K562 (cell line): ENCODE measurements around the gene PIK3R2. TPM values are rescaled to one million over a fixed set of nuclear protein-coding genes. Genes with fewer than 3 reads are reported as not detected.

Experiments
- BHLHE40 ChIP-seq: IDR thresholded peaks from 2 replicates; pipeline ENCODE4 v1.6.1; 2011; ENCODE audit warnings: low read length, improper control_type of control experiment
- DEAF1 ChIP-seq: fragments of 450-650 bp; formaldehyde crosslinking; IDR thresholded peaks from 2 replicates; pipeline ENCODE4 v1.4.0; 2020; ENCODE audit warnings: mild to moderate bottlenecking, moderate library complexity
- NCOA1 ChIP-seq: fragments of 450-650 bp; IDR thresholded peaks from 2 replicates; pipeline ENCODE4 v1.6.1; 2016; ENCODE audit warnings: low read depth
- NFIC ChIP-seq: fragments of 450-650 bp; IDR thresholded peaks from 2 replicates; pipeline ENCODE4 v1.6.1; 2017; ENCODE audit warnings: mild to moderate bottlenecking, inconsistent platforms
- RAD21 ChIP-seq, 2 experiments: fragments of 250-450 bp in 1 of 2; fragments of 450-650 bp in 1 of 2; sonication (Bioruptor Pico) in 1 of 2; formaldehyde crosslinking in 1 of 2; IDR thresholded peaks in 1 of 2; conservative IDR thresholded peaks in 1 of 2; 2 replicates each; pipeline versions ENCODE4 v1.4.0 to v1.8.0; 2020 to 2022; ENCODE audit warnings: mild to moderate bottlenecking in 2 of 2, moderate library complexity in 1 of 2
- SMARCA5 ChIP-seq: fragments of 450-650 bp; IDR thresholded peaks from 2 replicates; pipeline ENCODE4 v1.6.1; 2016
- SNIP1 ChIP-seq: fragments of 450-650 bp; IDR thresholded peaks from 2 replicates; pipeline ENCODE4 v1.7.1; 2017; ENCODE audit warnings: low read depth, mild to moderate bottlenecking
- STAG1 ChIP-seq: sonication (generic); formaldehyde crosslinking; IDR thresholded peaks from 2 replicates; pipeline ENCODE4 v1.5.0; 2020; ENCODE audit warnings: missing genetic modification reagents, borderline replicate concordance
- ZNF318 ChIP-seq, 2 experiments: fragments of 450-650 bp; IDR thresholded peaks; 2 replicates each; pipeline ENCODE4 v1.6.1; 2016; ENCODE audit warnings: mild to moderate bottlenecking in 2 of 2, borderline replicate concordance in 1 of 2, low read depth in 1 of 2, moderate library complexity in 1 of 2
- ZNF785 ChIP-seq: fragments of 250-450 bp; sonication (Bioruptor Pico); IDR thresholded peaks from 2 replicates; pipeline ENCODE4 v1.4.0; 2020; ENCODE audit warnings: mild to moderate bottlenecking
- polyA plus RNA-seq, 8 experiments: library from polyadenylated mRNA; depleted of rRNA in 4 of 8; stranded (reverse) in 5 of 8; unstranded in 3 of 8; fragments of >200 nt; fragmentation: Nextera tagmentation in 2 of 8; fragmentation: Illumina TruSeq in 1 of 8; extraction: Ambion mirVana in 2 of 8; extraction: Trizol in 1 of 8; gene quantifications; 2 replicates each; pipeline versions ENCODE4 v1.2.1 to v1.2.3, GENCODE V29; 2011 to 2014; ENCODE audit warnings: inconsistent platforms in 1 of 8, missing spikeins in 1 of 8
- total RNA-seq, 7 experiments: library from RNA; depleted of rRNA in 6 of 7; stranded (reverse); fragments of >200 nt in 6 of 7; fragmentation: Illumina TruSeq in 2 of 7; extraction: Trizol in 2 of 7; gene quantifications; 2 replicates each; pipeline versions ENCODE4 v1.2.1 to v1.2.3, GENCODE V29; 2011 to 2021; ENCODE audit warnings: low replicate concordance in 1 of 7
- TF ChIP-seq, protein P1 (sequence below): fragments of 200-800 bp; sonication (Bioruptor generic); IDR thresholded peaks from 2 replicates; pipeline ENCODE4 v1.6.1; 2016; ENCODE audit warnings: missing genetic modification characterization, missing compliant biosample characterization

The PIK3R2 gene
- total and polyA plus RNA-seq, 9 of the 15 experiments (the other 6 are each of a cell fraction or from before 2014, with no cell fraction given), result 0.39 to 37.9 (median 5.3) TPM

- TF ChIP-seq, protein P1, sequence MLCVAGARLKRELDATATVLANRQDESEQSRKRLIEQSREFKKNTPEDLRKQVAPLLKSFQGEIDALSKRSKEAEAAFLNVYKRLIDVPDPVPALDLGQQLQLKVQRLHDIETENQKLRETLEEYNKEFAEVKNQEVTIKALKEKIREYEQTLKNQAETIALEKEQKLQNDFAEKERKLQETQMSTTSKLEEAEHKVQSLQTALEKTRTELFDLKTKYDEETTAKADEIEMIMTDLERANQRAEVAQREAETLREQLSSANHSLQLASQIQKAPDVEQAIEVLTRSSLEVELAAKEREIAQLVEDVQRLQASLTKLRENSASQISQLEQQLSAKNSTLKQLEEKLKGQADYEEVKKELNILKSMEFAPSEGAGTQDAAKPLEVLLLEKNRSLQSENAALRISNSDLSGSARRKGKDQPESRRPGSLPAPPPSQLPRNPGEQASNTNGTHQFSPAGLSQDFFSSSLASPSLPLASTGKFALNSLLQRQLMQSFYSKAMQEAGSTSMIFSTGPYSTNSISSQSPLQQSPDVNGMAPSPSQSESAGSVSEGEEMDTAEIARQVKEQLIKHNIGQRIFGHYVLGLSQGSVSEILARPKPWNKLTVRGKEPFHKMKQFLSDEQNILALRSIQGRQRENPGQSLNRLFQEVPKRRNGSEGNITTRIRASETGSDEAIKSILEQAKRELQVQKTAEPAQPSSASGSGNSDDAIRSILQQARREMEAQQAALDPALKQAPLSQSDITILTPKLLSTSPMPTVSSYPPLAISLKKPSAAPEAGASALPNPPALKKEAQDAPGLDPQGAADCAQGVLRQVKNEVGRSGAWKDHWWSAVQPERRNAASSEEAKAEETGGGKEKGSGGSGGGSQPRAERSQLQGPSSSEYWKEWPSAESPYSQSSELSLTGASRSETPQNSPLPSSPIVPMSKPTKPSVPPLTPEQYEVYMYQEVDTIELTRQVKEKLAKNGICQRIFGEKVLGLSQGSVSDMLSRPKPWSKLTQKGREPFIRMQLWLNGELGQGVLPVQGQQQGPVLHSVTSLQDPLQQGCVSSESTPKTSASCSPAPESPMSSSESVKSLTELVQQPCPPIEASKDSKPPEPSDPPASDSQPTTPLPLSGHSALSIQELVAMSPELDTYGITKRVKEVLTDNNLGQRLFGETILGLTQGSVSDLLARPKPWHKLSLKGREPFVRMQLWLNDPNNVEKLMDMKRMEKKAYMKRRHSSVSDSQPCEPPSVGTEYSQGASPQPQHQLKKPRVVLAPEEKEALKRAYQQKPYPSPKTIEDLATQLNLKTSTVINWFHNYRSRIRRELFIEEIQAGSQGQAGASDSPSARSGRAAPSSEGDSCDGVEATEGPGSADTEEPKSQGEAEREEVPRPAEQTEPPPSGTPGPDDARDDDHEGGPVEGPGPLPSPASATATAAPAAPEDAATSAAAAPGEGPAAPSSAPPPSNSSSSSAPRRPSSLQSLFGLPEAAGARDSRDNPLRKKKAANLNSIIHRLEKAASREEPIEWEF (CRISPR knock-in tag), result no peak
- TF ChIP-seq RAD21 (CRISPR knock-in tag; conservative IDR thresholded peaks at IDR 0.05 in 1 of 2, IDR thresholded peaks at IDR 0.05 in 1 of 2), result peak; percentile 64 to 76
- peak; percentile 14; the same call in 1 of the 2 replicates for TF ChIP-seq NFIC
- TF ChIP-seq SNIP1, result 0 out of 2 replicates have a peak, but pooled peaks have one; percentile 11
- peak; percentile 80 for TF ChIP-seq SMARCA5
- peak; percentile 46; the same call in 1 of the 2 replicates for TF ChIP-seq DEAF1 (CRISPR knock-in tag)
- TF ChIP-seq ZNF318 (IDR thresholded peaks at IDR 0.05; ENCODE audit: borderline replicate concordance in 1 of 2, low read depth in 1 of 2), result no peak
- TF ChIP-seq NCOA1, result 0 out of 2 replicates have a peak, but pooled peaks have one; percentile 16
- peak; percentile 32; the same call in 1 of the 2 replicates for TF ChIP-seq BHLHE40
- TF ChIP-seq ZNF785, result no peak
- TF ChIP-seq STAG1, result peak; percentile 64; the same call in 1 of the 2 replicates
Measured at GRCh38 chr19:18208098-18208951, 55.4 kb downstream of the PIK3R2 start (continued).
